T47D (cell line): ENCODE results near the gene HMGCS1.

Experiments used
- DNase-seq, 2 experiments: peaks; one replicate each; pipeline versions ENCODE4 v3.0.0 to v3.0.0-alpha.2; 2011 to 2012; ENCODE audit warnings: low read depth in 1 of 2, low spot score in 1 of 2
- JUND ChIP-seq: IDR thresholded peaks from 2 replicates; pipeline ENCODE4 v1.6.1; 2012; ENCODE audit warnings: low read depth
- in situ Hi-C: cut with HindIII; loops from 2 replicates; pipeline ENCODE4 v1.10.0; 2016; ENCODE audit warnings: low sequenced_read_pairs, low pct_unique_long_range_greater_than_20kb

The HMGCS1 gene

GRCh38 chr5:43245724-43246385 lies 67.4 kb downstream of the HMGCS1 start:
- no peak for TF ChIP-seq JUND
- no peak for DNase-seq
- in situ Hi-C loops, result no loop called here

- in situ Hi-C loops, result no loop called here
- no peak for DNase-seq
- no peak for TF ChIP-seq JUND
Measured at GRCh38 chr5:43244823-43245565, 68.2 kb downstream of the HMGCS1 start.

DNA sequence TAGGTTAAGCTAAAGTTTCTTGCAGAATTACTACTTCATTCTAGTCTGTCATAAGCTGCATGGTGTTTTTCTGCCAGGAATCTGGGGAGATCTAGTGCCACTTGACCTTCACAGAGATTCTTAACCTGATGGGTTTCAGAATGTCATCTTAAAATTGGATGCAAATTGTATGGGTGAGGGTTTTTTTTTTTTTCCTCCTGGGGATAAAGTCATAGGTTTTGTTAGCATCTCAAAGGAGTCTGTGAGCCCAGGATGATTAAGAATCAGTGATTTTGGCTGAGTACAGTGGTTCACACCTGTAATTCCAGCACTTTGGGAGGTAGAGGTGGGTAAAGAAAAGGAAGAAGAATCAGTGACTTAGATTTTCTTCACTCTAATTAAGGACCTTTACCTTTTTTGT lies 69.9 kb downstream of the HMGCS1 start:
- no peak for TF ChIP-seq JUND
- no peak for DNase-seq
- in situ Hi-C loops, result no loop called here

DNA sequence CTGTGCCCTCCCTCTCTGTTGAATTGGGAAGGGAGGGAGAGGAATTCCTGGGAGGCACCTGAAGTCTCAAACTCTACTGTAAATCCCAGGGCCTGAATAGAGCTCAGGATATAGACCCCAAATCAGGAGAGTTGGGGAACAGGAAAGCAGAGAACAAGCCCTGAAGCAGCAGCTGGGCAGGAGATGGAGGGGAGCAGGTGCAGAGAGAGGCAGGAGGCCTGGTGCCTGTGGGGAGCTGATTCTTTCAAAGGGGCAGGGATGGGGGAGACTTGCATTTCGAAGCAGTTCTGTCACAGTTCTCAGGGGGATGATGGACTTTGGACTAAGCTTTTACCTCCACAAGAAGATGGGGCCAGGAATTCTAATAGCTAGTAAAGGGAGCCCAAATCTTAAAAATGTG lies 71.0 kb downstream of the HMGCS1 start:
- in situ Hi-C loops, result no loop called here
- no peak for TF ChIP-seq JUND
- no peak for DNase-seq
